ENCODE data around the gene BAX.
"Not testable (repeated sequence)": the region's sequence is repeated elsewhere in the genome, so short reads cannot be mapped to it uniquely, and the experiment has no call there.

BAX gene

GRCh38 chr19:48954595-48955307, at the start of gene BAX:
Gene BAX (plus strand): TSS chr19:48954875. CDS start chr19:48954929, 54 bp downstream.
- DNase-seq = peak; percentile 91

- no peak for DNase-seq
Observed at GRCh38 chr19:48905664-48906063, 49.0 kb upstream of the BAX start.

- no peak for DNase-seq
Observed at GRCh38 chr19:48906324-48906723, 48.4 kb upstream of the BAX start.

- no peak for DNase-seq
Observed at GRCh38 chr19:48907671-48908070, 47.0 kb upstream of the BAX start.

- not testable (repeated sequence) for DNase-seq
Observed at GRCh38 chr19:48909424-48910077, 45.1 kb upstream of the BAX start.

- DNase-seq = no peak
Observed at GRCh38 chr19:48910803-48911202, 43.9 kb upstream of the BAX start.

- no peak for DNase-seq
Observed at GRCh38 chr19:48913114-48913889, 41.4 kb upstream of the BAX start.

- no peak for DNase-seq
Observed at GRCh38 chr19:48914181-48914580, 40.5 kb upstream of the BAX start.

GRCh38 chr19:48915757-48916156, 38.9 kb upstream of the BAX start:
- DNase-seq = no peak

- no peak for DNase-seq
Observed at GRCh38 chr19:48918071-48918470, 36.6 kb upstream of the BAX start.

GRCh38 chr19:48918801-48919247, 35.9 kb upstream of the BAX start:
- no peak for DNase-seq

- not testable (repeated sequence) for DNase-seq
Observed at GRCh38 chr19:48919271-48919670, 35.4 kb upstream of the BAX start.

- no peak for DNase-seq
Observed at GRCh38 chr19:48920949-48921348, 33.7 kb upstream of the BAX start.

- DNase-seq = no peak
Observed at GRCh38 chr19:48921721-48922500, 32.8 kb upstream of the BAX start.

- no peak for DNase-seq
Observed at GRCh38 chr19:48922548-48923490, 31.9 kb upstream of the BAX start.

GRCh38 chr19:48925240-48925843, 29.3 kb upstream of the BAX start:
- no peak for DNase-seq

- DNase-seq = not testable (repeated sequence)
Observed at GRCh38 chr19:48925890-48926289, 28.8 kb upstream of the BAX start.

- no peak for DNase-seq
Observed at GRCh38 chr19:48926909-48927308, 27.8 kb upstream of the BAX start.

- not testable (repeated sequence) for DNase-seq
Observed at GRCh38 chr19:48927692-48928091, 27.0 kb upstream of the BAX start.

GRCh38 chr19:48928164-48929025, 26.3 kb upstream of the BAX start:
- no peak for DNase-seq
